Tibial nerve (tissue), 4 donors: ENCODE results near the gene MLLT10. TPM values are rescaled to one million over a fixed set of nuclear protein-coding genes. Genes with fewer than 3 reads are reported as not detected.

Experiments used
- DNase-seq, 2 donors: peaks; one replicate each; pipeline ENCODE4 v3.0.0-alpha.2; 2019; ENCODE audit warnings: low spot score in 2 of 2
- H3K27ac ChIP-seq, 4 donors: fragments of 200-600 bp; sonication (generic) in 3 of 4; one replicate each; pipeline ENCODE4 v1.5.1; 2017 to 2019; ENCODE audit warnings: mild to moderate bottlenecking in 1 of 4
- H3K27me3 ChIP-seq, 2 donors: fragments of 200-600 bp; sonication (generic) in 1 of 2; one replicate each; pipeline versions ENCODE4 v1.5.1 to v1.6.0; 2017 to 2019
- H3K36me3 ChIP-seq, 3 donors: fragments of 200-600 bp; sonication (generic); one replicate each; pipeline ENCODE4 v1.5.1; 2018 to 2019
- H3K4me1 ChIP-seq, 4 donors: fragments of 200-600 bp; sonication (generic) in 3 of 4; one replicate each; pipeline ENCODE4 v1.5.1; 2017 to 2019
- H3K4me3 ChIP-seq, 4 donors: fragments of 200-600 bp; sonication (generic) in 3 of 4; one replicate each; pipeline ENCODE4 v1.5.1; 2017 to 2019; ENCODE audit warnings: mild to moderate bottlenecking in 1 of 4, moderate library complexity in 1 of 4
- H3K9me3 ChIP-seq, 4 donors: fragments of 200-600 bp; sonication (generic) in 3 of 4; one replicate each; pipeline ENCODE4 v1.5.1; 2017 to 2019
- EP300 ChIP-seq, 2 donors: sonication (generic); formaldehyde crosslinking; IDR thresholded peaks; one replicate each; pipeline ENCODE4 v1.6.1; 2017; ENCODE audit warnings: antibody characterized with exemption in 2 of 2, mild to moderate bottlenecking in 1 of 2
- POLR2A ChIP-seq, 2 donors: fragments of 450-650 bp; IDR thresholded peaks; one replicate each; pipeline ENCODE4 v1.6.1; 2017; ENCODE audit warnings: antibody characterized with exemption in 2 of 2, mild to moderate bottlenecking in 2 of 2, moderate library complexity in 2 of 2
- WGBS, 2 donors: methylation state at CpG; one replicate each; pipeline ENCODE4 v1.1.5; 2018; 5-methylcytosine and 5-hydroxymethylcytosine counted together
- total RNA-seq, 4 donors: library from RNA; depleted of rRNA; stranded (reverse); fragments of >200 nt; gene quantifications; one replicate each; pipeline ENCODE4 v1.1.0, GENCODE V29; 2016
- TF ChIP-seq, protein P1 (sequence below), 5 experiments: fragments of 200-600 bp in 3 of 5; fragments of 450-650 bp in 2 of 5; sonication (generic) in 3 of 5; IDR thresholded peaks; one replicate each; pipeline ENCODE4 v1.5.1; 2016 to 2019; ENCODE audit warnings: antibody characterized with exemption in 5 of 5, mild to moderate bottlenecking in 3 of 5, moderate library complexity in 2 of 5

MLLT10 gene
- total RNA-seq, 4 donors from 2014 or later = 40.6 to 60.9 (median 47.5) TPM

DNA sequence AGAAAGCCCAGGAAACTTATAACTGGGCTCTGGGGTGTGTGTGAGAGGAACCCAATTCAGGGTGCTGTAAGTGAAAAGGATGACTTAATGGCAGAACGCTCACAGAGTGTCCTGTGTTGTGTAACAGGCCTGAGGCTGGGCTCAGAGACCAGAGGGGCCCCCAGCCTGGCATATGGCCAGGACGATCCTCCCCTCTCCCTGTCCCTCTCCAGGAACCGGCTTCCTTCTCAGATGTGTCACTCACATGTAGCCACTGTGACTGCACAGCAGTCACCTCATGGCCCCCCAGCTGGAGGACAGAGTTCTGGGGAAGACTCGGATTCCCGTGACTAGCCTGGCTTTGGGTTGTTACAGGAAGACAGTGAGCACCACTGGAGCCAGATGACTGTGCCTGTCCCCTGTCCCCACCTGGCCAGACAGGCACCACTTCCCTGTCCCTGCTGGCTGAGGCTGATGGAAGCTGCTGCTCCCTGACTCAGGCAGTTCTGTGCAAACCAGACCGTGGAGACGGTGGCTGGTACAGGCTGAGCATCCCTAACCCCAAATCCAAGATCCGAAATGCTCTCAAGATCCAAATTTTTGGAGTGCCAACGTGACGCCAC lies 220.5 kb downstream of the MLLT10 start:
- Histone ChIP-seq H3K27ac (no peak overlapping the region), H3K9me3 (no peaks in the 10 kb centered on the region)
- TF ChIP-seq POLR2A (IDR thresholded peaks at IDR 0.05) = no peak
- TF ChIP-seq, protein P1, sequence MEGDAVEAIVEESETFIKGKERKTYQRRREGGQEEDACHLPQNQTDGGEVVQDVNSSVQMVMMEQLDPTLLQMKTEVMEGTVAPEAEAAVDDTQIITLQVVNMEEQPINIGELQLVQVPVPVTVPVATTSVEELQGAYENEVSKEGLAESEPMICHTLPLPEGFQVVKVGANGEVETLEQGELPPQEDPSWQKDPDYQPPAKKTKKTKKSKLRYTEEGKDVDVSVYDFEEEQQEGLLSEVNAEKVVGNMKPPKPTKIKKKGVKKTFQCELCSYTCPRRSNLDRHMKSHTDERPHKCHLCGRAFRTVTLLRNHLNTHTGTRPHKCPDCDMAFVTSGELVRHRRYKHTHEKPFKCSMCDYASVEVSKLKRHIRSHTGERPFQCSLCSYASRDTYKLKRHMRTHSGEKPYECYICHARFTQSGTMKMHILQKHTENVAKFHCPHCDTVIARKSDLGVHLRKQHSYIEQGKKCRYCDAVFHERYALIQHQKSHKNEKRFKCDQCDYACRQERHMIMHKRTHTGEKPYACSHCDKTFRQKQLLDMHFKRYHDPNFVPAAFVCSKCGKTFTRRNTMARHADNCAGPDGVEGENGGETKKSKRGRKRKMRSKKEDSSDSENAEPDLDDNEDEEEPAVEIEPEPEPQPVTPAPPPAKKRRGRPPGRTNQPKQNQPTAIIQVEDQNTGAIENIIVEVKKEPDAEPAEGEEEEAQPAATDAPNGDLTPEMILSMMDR (IDR thresholded peaks at IDR 0.05) = no peak
- TF ChIP-seq EP300 (IDR thresholded peaks at IDR 0.05) = no peak

DNA sequence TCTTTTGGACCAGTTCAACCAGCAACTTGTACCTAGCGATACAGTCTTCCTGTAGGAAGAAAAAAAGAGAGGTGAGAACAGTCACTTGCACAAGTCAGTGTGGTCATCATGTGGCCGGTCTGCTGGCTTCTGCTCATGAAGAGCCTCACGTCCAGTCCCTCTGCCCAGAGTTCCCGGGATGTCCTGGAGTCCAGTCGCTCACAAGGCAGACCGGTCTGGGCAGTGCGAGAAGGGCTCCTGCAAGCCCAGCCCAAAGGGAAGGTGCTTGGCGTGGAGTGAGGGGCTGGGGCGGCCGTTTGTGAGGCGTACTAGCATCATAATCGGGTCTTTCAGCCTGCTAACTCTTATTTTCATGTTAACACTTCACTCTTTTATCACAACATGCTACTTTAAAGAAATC lies 222.7 kb downstream of the MLLT10 start:
- WGBS, 2 donors = 89 to 91% methylated on average over 12 of the region's 12 CpGs
- H3K36me3 ChIP-seq = peaks cover 0 to 63% (median 7%) of the 10 kb centered on the region in 3 donors
- no peaks in the 10 kb centered on the region for H3K27me3 ChIP-seq
- H3K4me1 ChIP-seq = no peaks in the 10 kb centered on the region
- no peak for DNase-seq
- no peak overlapping the region for H3K4me3 ChIP-seq
- no peaks in the 10 kb centered on the region for H3K9me3 ChIP-seq
- TF ChIP-seq EP300 (IDR thresholded peaks at IDR 0.05) (no peak), POLR2A (IDR thresholded peaks at IDR 0.05) (no peak)
- TF ChIP-seq, protein P1 (IDR thresholded peaks at IDR 0.05) = no peak
- no peak overlapping the region for H3K27ac ChIP-seq

More for the DNA sequence above, 220.5 kb downstream of the MLLT10 start:
- WGBS, 2 donors = 79 to 87% methylated on average over 8 to 10 of the region's 10 CpGs
- H3K27me3 ChIP-seq = no peaks in the 10 kb centered on the region
- H3K36me3 ChIP-seq = peaks cover 0 to 46% (median 7%) of the 10 kb centered on the region in 3 donors
- no peak for DNase-seq
- H3K4me1 ChIP-seq = no peaks in the 10 kb centered on the region
- H3K4me3 ChIP-seq = no peak overlapping the region

DNA sequence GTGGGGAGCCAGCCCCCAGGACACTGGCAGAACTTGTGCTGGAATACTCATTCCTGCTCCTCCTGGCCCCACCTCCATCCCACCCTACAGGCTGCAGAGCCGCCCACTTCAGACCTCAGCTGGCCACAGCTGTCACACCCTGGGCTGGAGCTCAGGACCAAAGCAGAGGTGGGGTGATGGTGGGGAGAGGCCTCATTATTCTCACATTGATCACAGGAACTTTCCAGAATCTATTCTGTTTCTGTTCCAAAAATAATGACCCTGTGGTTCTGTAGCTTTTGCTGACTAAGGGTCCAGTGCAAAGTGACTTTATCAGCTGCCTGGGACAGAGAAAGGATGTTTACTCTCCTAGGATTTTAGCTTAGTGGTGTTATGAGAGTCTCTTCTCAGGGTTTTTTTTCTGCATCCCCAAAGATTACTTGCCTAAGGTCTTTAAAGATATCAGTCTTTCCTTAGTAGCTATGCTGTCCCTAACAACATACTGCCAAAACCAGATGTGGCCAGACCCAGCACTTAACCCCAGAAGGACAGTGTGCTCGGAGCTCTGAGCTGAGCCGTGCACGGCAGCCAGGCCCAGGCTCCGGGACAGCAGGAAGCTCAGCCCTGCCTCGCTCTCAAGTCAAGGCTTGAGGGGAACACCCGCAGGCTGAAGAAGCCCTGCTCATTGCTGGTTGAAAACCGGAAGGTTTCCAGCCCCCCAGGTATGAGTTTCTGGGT lies 223.3 kb downstream of the MLLT10 start:
- 66 to 78% methylated on average over 5 to 8 of the region's 8 CpGs for WGBS, 2 donors
- no peaks in the 10 kb centered on the region for H3K27me3 ChIP-seq
- H3K27ac ChIP-seq = no peak overlapping the region
- H3K4me3 ChIP-seq = no peak overlapping the region
- no peaks in the 10 kb centered on the region for H3K4me1 ChIP-seq
- DNase-seq = no peak
- H3K36me3 ChIP-seq = peaks cover 0 to 63% (median 7%) of the 10 kb centered on the region in 3 donors
- no peaks in the 10 kb centered on the region for H3K9me3 ChIP-seq
- no peak for TF ChIP-seq EP300 (IDR thresholded peaks at IDR 0.05)
- TF ChIP-seq, protein P1 (IDR thresholded peaks at IDR 0.05) = no peak
- TF ChIP-seq POLR2A (IDR thresholded peaks at IDR 0.05) = no peak

DNA sequence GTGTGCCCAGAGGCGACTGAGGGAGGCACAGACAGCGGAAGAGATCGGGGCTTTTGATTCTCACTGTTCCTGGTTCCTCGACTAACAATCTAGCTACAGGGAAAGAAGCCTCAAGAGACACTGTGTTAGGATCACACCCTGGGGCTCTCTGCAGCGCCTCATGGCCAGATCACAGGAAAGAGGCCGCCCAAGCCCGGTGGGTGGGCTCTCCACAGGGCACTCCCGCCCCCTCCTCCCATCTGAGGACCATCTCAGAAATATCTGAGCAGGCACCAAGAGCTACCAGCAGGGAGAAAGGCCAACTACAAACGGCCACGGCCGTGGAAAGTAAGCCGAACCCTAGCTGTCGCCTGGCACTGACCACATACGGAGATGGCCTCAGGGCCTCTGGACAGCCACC lies 224.2 kb downstream of the MLLT10 start:
- 82 to 84% methylated on average over 13 to 14 of the region's 14 CpGs for WGBS, 2 donors
- no peaks in the 10 kb centered on the region for H3K9me3 ChIP-seq
- H3K36me3 ChIP-seq = peaks cover 0 to 63% (median 7%) of the 10 kb centered on the region in 3 donors
- H3K4me1 ChIP-seq = no peaks in the 10 kb centered on the region
- H3K27me3 ChIP-seq = no peaks in the 10 kb centered on the region
- no peak overlapping the region for H3K4me3 ChIP-seq
- DNase-seq = no peak
- no peak overlapping the region for H3K27ac ChIP-seq
- TF ChIP-seq POLR2A (IDR thresholded peaks at IDR 0.05) (no peak), EP300 (IDR thresholded peaks at IDR 0.05) (no peak)
- TF ChIP-seq, protein P1 (IDR thresholded peaks at IDR 0.05) = no peak

DNA sequence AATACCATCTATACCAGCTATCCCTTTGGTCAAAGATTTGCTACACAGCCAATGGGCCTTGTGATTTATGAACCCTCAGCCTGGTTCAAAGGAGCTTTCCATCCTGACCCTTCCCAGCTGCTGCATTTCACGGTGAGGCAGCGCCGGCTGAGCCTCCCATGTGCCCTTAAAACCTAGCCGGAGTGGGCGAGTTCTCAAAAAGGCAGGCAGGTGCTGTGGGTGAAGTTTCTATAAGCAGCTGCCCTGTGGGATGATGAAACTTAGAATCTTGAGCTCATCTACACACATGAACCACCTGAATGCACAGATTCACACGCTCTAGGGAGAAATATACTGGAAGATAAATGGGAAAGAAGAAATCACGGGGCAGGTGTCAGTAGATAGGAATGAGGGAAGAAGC lies 224.7 kb downstream of the MLLT10 start:
- no peaks in the 10 kb centered on the region for H3K27me3 ChIP-seq
- H3K27ac ChIP-seq = no peak overlapping the region
- no peak for TF ChIP-seq POLR2A (IDR thresholded peaks at IDR 0.05)
- TF ChIP-seq EP300 (IDR thresholded peaks at IDR 0.05) = no peak
- TF ChIP-seq, protein P1 (IDR thresholded peaks at IDR 0.05) = no peak
- no peaks in the 10 kb centered on the region for H3K9me3 ChIP-seq
- 88 to 91% methylated on average over 7 of the region's 7 CpGs for WGBS, 2 donors
- no peaks in the 10 kb centered on the region for H3K4me1 ChIP-seq
- peaks cover 0 to 63% (median 7%) of the 10 kb centered on the region in 3 donors for H3K36me3 ChIP-seq
- DNase-seq = no peak
- H3K4me3 ChIP-seq = no peak overlapping the region
